Neutrophil (primary cell): ENCODE results near the gene OXA1L.
"Not testable (repeated sequence)": the region's sequence is repeated elsewhere in the genome, so short reads cannot be mapped to it uniquely, and the experiment has no call there.

Experiments
- H3K27ac ChIP-seq: fragments of 200-600 bp; sonication (generic); 2 replicates; pipeline ENCODE4 v1.5.1; 2016; ENCODE audit warnings: mild to moderate bottlenecking, moderate library complexity
- H3K27me3 ChIP-seq: fragments of 200-600 bp; sonication (generic); 2 replicates; pipeline ENCODE4 v1.6.0; 2016; ENCODE audit warnings: mild to moderate bottlenecking
- H3K36me3 ChIP-seq: fragments of 200-600 bp; sonication (generic); 2 replicates; pipeline ENCODE4 v1.5.1; 2017
- H3K4me1 ChIP-seq, 2 experiments: fragments of 200-600 bp in 1 of 2; sonication (generic) in 1 of 2; 1 replicate in 1 of 2; 2 replicates in 1 of 2; pipeline versions ENCODE4 v1.5.1 to v1.6.1; 2013 to 2016; ENCODE audit warnings: low read depth in 1 of 2, low read length in 1 of 2, mild to moderate bottlenecking in 1 of 2, moderate library complexity in 1 of 2; ENCODE audit not compliant: control insufficient read depth in 1 of 2, insufficient read depth in 1 of 2
- H3K4me3 ChIP-seq, 2 experiments: fragments of 200-600 bp in 1 of 2; sonication (generic) in 1 of 2; 1 replicate in 1 of 2; 2 replicates in 1 of 2; pipeline ENCODE4 v1.5.1; 2013 to 2016; ENCODE audit warnings: low read depth in 1 of 2, low read length in 1 of 2, mild to moderate bottlenecking in 1 of 2, moderate library complexity in 1 of 2
- H3K9me3 ChIP-seq: fragments of 200-600 bp; sonication (generic); 2 replicates; pipeline ENCODE4 v1.5.1; 2016
- CTCF ChIP-seq: fragments of 200-600 bp; sonication (generic); IDR thresholded peaks from 2 replicates; pipeline ENCODE4 v1.5.1; 2016; ENCODE audit warnings: antibody characterized with exemption

The OXA1L gene

DNA sequence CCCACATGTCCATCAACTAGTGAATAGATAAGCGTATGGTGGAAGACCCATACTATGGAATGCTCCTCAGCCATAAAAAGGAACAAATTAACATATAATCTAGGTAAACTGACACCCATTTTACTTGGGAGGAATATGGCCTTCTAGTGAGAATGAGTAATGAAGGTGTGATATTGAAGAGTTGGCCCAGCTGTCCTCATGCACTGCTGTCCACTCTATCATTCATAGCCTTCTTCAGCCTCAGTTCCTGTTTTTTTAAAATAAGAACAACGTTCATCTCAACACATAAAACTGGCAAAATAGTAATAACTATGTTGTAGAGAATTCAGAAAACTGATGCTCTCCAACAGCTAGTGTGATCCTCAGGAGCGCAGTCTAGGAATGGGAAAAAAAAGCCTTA lies 26.5 kb upstream of the OXA1L start:
- Histone ChIP-seq H3K4me1 (no peaks in the 10 kb centered on the region), H3K4me3 (no peak overlapping the region), H3K27me3 (no peaks in the 10 kb centered on the region), H3K27ac (no peak overlapping the region), H3K9me3 (no peaks in the 10 kb centered on the region), H3K36me3 (no peaks in the 10 kb centered on the region)
- TF ChIP-seq CTCF, result no peak

DNA sequence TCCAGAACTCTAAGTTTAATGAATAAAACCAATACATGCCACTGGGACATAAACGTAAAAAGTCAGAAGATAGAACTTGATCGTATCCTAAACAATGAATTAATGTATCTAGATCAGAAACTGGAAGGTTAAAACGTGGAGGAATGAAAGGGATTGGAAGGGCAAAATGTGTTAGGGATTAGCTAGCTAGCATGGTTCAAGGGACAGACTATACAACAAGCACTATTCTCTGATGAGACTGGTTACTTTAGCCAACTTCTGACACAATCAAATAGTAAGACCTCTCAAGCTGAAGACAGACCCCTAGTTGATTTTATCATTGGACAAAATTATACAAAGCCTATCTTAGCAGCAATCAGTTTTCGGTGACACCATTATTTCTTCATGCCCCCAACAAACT lies 18.7 kb upstream of the OXA1L start:
- Histone ChIP-seq H3K9me3 (no peaks in the 10 kb centered on the region), H3K27me3 (no peaks in the 10 kb centered on the region), H3K27ac (no peak overlapping the region), H3K4me1 (peaks cover 10% of the 10 kb centered on the region in 2 experiments), H3K36me3 (no peaks in the 10 kb centered on the region), H3K4me3 (no peak overlapping the region)
- no peak for TF ChIP-seq CTCF

DNA sequence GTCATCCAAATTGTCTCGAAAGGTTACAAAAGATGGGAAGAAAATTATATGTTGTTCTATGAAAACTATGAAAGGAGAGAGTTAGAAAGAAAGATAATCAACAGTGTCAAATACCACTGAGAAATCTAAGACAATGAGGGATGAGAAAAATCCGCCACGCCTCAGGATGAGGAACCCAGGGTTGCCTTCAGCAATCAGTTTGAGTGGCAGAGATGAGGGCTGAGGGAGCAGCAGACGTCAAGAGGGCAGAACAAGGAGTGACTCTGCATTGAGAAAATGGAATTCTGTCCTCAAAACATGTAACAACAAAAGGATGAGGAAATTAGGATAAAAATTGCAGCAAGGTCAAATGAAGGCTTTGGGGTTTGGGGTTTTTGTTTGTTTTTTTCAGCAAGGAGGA lies 18.3 kb upstream of the OXA1L start:
- no peaks in the 10 kb centered on the region for H3K36me3 ChIP-seq
- H3K27me3 ChIP-seq, result no peaks in the 10 kb centered on the region
- peak overlapping the region; percentile 55 for H3K27ac ChIP-seq
- peaks cover 10% of the 10 kb centered on the region in 2 experiments for H3K4me1 ChIP-seq
- no peak for TF ChIP-seq CTCF
- H3K4me3 ChIP-seq, result no peak overlapping the region
- no peaks in the 10 kb centered on the region for H3K9me3 ChIP-seq

GRCh38 chr14:22748631-22749068 lies 17.8 kb upstream of the OXA1L start:
- no peaks in the 10 kb centered on the region for H3K9me3 ChIP-seq
- peak overlapping the region; percentile 55 for H3K27ac ChIP-seq
- H3K4me3 ChIP-seq, result no peak overlapping the region
- H3K27me3 ChIP-seq, result no peaks in the 10 kb centered on the region
- no peak for TF ChIP-seq CTCF
- H3K36me3 ChIP-seq, result no peaks in the 10 kb centered on the region
- peaks cover 10% of the 10 kb centered on the region in 2 experiments for H3K4me1 ChIP-seq

- Histone ChIP-seq H3K27me3 (no peaks in the 10 kb centered on the region), H3K4me3 (no peak overlapping the region), H3K36me3 (no peaks in the 10 kb centered on the region), H3K27ac (no peak overlapping the region), H3K9me3 (no peaks in the 10 kb centered on the region), H3K4me1 (peaks cover 10% of the 10 kb centered on the region in 2 experiments)
- TF ChIP-seq CTCF, result no peak
Observed at GRCh38 chr14:22752422-22752821, 14.1 kb upstream of the OXA1L start.

- Histone ChIP-seq H3K27me3 (no peaks in the 10 kb centered on the region), H3K36me3 (no peaks in the 10 kb centered on the region), H3K9me3 (no peaks in the 10 kb centered on the region), H3K4me1 (peaks cover 4% of the 10 kb centered on the region in 2 experiments), H3K27ac (no peak overlapping the region), H3K4me3 (no peak overlapping the region)
- no peak for TF ChIP-seq CTCF
Observed at GRCh38 chr14:22753586-22753985, 12.9 kb upstream of the OXA1L start.

DNA sequence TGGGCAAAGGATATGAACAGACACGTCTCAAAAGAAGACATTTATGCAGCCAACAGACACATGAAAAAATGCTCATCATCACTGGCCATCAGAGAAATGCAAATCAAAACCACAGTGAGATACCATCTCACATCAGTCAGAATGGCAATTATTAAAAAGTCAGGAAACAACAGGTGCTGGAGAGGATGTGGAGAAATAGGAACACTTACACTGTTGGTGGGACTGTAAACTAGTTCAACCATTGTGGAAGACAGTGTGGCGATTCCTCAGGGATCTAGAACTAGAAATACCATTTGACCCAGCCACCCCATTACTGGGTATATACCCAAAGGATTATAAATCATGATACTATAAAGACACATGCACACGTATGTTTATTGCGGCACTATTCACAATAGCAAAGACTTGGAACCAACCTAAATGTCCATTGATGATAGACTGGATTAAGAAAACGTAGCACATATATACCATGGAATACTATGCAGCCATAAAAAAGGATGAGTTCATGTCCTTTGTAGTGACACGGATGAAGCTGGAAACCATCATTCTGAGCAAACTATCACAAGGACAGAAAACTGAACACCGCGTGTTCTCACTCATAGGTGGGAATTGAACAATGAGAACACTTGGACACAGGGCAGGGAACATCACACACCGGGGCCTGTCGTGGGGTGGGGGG lies 8.4 kb upstream of the OXA1L start:
- not testable (repeated sequence) for H3K4me3 ChIP-seq, H3K9me3 ChIP-seq, H3K36me3 ChIP-seq, H3K4me1 ChIP-seq, H3K27ac ChIP-seq, H3K27me3 ChIP-seq
